SK-N-SH treated with all-trans-retinoic acid at 6 μM for 48 hours (cell line): Measurements from ENCODE around the gene HDHD2.

Experiments used
- CREB5 ChIP-seq: fragments of 250-450 bp; sonication (Bioruptor Pico); IDR thresholded peaks from 2 replicates; pipeline ENCODE4 v1.5.1; 2020; ENCODE audit warnings: low read depth, mild to moderate bottlenecking, moderate library complexity
- OSR1 ChIP-seq: fragments of 250-450 bp; sonication (Bioruptor Pico); IDR thresholded peaks from 2 replicates; pipeline ENCODE4 v1.8.0; 2022; ENCODE audit warnings: moderate library complexity, mild to moderate bottlenecking, inconsistent platforms
- RARB ChIP-seq: fragments of 250-450 bp; sonication (Bioruptor Pico); IDR thresholded peaks from 2 replicates; pipeline ENCODE4 v1.8.0; 2021; ENCODE audit warnings: mild to moderate bottlenecking, moderate library complexity
- SNAI2 ChIP-seq: fragments of 250-450 bp; sonication (Bioruptor Pico); IDR thresholded peaks from 2 replicates; pipeline ENCODE4 v1.5.0; 2020; ENCODE audit warnings: mild to moderate bottlenecking, moderate library complexity
- ZFP3 ChIP-seq: fragments of 250-450 bp; sonication (Bioruptor Pico); IDR thresholded peaks from 2 replicates; pipeline ENCODE4 v1.5.0; 2020; ENCODE audit warnings: mild to moderate bottlenecking, moderate library complexity
- ZFP30 ChIP-seq: fragments of 450-650 bp; formaldehyde crosslinking; IDR thresholded peaks from 2 replicates; pipeline ENCODE4 v1.5.0; 2022; ENCODE audit warnings: mild to moderate bottlenecking, moderate library complexity
- ZNF565 ChIP-seq: fragments of 450-650 bp; formaldehyde crosslinking; conservative IDR thresholded peaks from 2 replicates; pipeline ENCODE4 v1.5.0; 2020; ENCODE audit warnings: low read depth, mild to moderate bottlenecking, moderate library complexity

DNA sequence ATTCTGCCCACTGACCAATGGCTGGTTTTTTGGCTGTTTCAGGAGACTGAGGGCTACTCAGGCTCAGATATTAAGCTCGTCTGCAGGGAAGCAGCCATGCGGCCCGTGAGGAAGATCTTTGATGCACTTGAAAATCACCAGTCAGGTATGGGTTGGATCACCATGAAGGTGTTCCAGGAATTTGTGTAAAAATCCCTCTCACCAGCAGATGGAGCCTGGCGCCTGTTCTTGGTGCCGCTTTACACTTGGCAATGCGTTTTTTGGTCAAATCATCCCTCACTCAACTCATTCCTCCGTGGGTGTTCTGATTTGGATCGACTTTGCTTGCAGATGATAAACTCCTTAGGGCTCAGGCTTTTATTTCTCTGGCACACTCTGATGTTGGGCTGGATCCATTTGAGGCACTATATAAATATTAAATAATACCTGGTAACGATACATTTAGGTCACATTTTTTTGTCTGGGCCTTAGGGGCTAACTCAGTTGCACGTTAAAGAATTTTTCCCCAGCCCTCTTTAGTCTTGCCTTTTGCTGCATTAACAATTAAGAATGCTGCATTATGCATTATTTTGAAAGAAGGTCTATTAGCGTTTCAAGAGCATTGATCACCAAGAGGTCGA is 50.0 kb downstream of the HDHD2 start:
- no peak for TF ChIP-seq ZNF565 (CRISPR knock-in tag)
- no peak for TF ChIP-seq SNAI2 (CRISPR knock-in tag)
- TF ChIP-seq RARB = no peak
- TF ChIP-seq ZFP3 = no peak
- no peak for TF ChIP-seq ZFP30 (CRISPR knock-in tag)
- TF ChIP-seq CREB5 (CRISPR knock-in tag) = no peak
- TF ChIP-seq OSR1 = no peak
